ENCODE data around the gene CD300C.

The CD300C gene

GRCh38 chr17:74549343-74549742 is 3.4 kb upstream of the CD300C start:
- ATAC-seq (ENCODE audit: low read depth) (no peak), DNase-seq (ENCODE audit: low spot score in 2 of 2) (no peak)
- no peak overlapping the region for H3K27ac Mint-ChIP-seq
- no peaks in the 10 kb centered on the region for H3K9me3 Mint-ChIP-seq
- H3K4me1 Mint-ChIP-seq = peaks cover 10% of the 10 kb centered on the region
- no peaks in the 10 kb centered on the region for H3K36me3 Mint-ChIP-seq
- H3K27me3 Mint-ChIP-seq = peaks cover 9% of the 10 kb centered on the region
- no peak overlapping the region for H3K4me3 Mint-ChIP-seq

GRCh38 chr17:74547736-74548135 is 1.8 kb upstream of the CD300C start:
- ATAC-seq (ENCODE audit: low read depth) = no peak
- Mint-ChIP-seq H3K9me3 (no peaks in the 10 kb centered on the region), H3K27me3 (peaks cover 11% of the 10 kb centered on the region), H3K27ac (no peak overlapping the region), H3K4me3 (no peak overlapping the region), H3K36me3 (no peaks in the 10 kb centered on the region), H3K4me1 (peaks cover 10% of the 10 kb centered on the region)
- no peak for DNase-seq (ENCODE audit: low spot score in 2 of 2)

GRCh38 chr17:74547264-74547663 is 1.3 kb upstream of the CD300C start:
- Mint-ChIP-seq H3K4me1 (peaks cover 10% of the 10 kb centered on the region), H3K9me3 (no peaks in the 10 kb centered on the region), H3K27ac (no peak overlapping the region), H3K36me3 (no peaks in the 10 kb centered on the region), H3K27me3 (peaks cover 13% of the 10 kb centered on the region), H3K4me3 (no peak overlapping the region)
- no peak for DNase-seq (ENCODE audit: low spot score in 2 of 2)
- ATAC-seq (ENCODE audit: low read depth) = no peak

- Mint-ChIP-seq H3K27me3 (peaks cover 13% of the 10 kb centered on the region), H3K36me3 (no peaks in the 10 kb centered on the region), H3K4me1 (peaks cover 10% of the 10 kb centered on the region), H3K4me3 (no peak overlapping the region), H3K9me3 (no peaks in the 10 kb centered on the region), H3K27ac (no peak overlapping the region)
- no peak for DNase-seq (ENCODE audit: low spot score in 2 of 2)
- no peak for ATAC-seq (ENCODE audit: low read depth)
Observed at GRCh38 chr17:74546586-74546985, 671 bp upstream of the CD300C start.

GRCh38 chr17:74544991-74545842 is 698 bp downstream of the CD300C start:
- Mint-ChIP-seq H3K27me3 (peaks cover 10% of the 10 kb centered on the region), H3K4me3 (peak overlapping the region; percentile 1), H3K4me1 (peaks cover 8% of the 10 kb centered on the region), H3K9me3 (no peaks in the 10 kb centered on the region), H3K36me3 (no peaks in the 10 kb centered on the region), H3K27ac (no peak overlapping the region)
- ATAC-seq (ENCODE audit: low read depth) = no peak
- DNase-seq (ENCODE audit: low spot score in 2 of 2) = no peak

- ATAC-seq (ENCODE audit: low read depth) (no peak), DNase-seq (ENCODE audit: low spot score in 2 of 2) (no peak)
- Mint-ChIP-seq H3K4me1 (peaks cover 8% of the 10 kb centered on the region), H3K27me3 (peaks cover 10% of the 10 kb centered on the region), H3K27ac (no peak overlapping the region), H3K9me3 (no peaks in the 10 kb centered on the region), H3K36me3 (no peaks in the 10 kb centered on the region), H3K4me3 (no peak overlapping the region)
Observed at GRCh38 chr17:74543891-74544760, 1.8 kb downstream of the CD300C start.

- peaks cover 8% of the 10 kb centered on the region for H3K4me1 Mint-ChIP-seq
- ATAC-seq (ENCODE audit: low read depth) = no peak
- DNase-seq (ENCODE audit: low spot score in 2 of 2) = no peak
- H3K27ac Mint-ChIP-seq = no peak overlapping the region
- peaks cover 7% of the 10 kb centered on the region for H3K27me3 Mint-ChIP-seq
- no peaks in the 10 kb centered on the region for H3K36me3 Mint-ChIP-seq
- no peaks in the 10 kb centered on the region for H3K9me3 Mint-ChIP-seq
- H3K4me3 Mint-ChIP-seq = no peak overlapping the region
Observed at GRCh38 chr17:74543406-74543805, 2.5 kb downstream of the CD300C start.

- Mint-ChIP-seq H3K36me3 (no peaks in the 10 kb centered on the region), H3K9me3 (no peaks in the 10 kb centered on the region), H3K4me3 (no peak overlapping the region), H3K27me3 (peaks cover 7% of the 10 kb centered on the region), H3K27ac (no peak overlapping the region), H3K4me1 (peaks cover 8% of the 10 kb centered on the region)
- DNase-seq (ENCODE audit: low spot score in 2 of 2) (no peak), ATAC-seq (ENCODE audit: low read depth) (no peak)
Observed at GRCh38 chr17:74542727-74543383, 3.1 kb downstream of the CD300C start.

- H3K36me3 Mint-ChIP-seq = no peaks in the 10 kb centered on the region
- no peak overlapping the region for H3K27ac Mint-ChIP-seq
- H3K27me3 Mint-ChIP-seq = peaks cover 7% of the 10 kb centered on the region
- no peak for ATAC-seq (ENCODE audit: low read depth)
- no peak overlapping the region for H3K4me3 Mint-ChIP-seq
- H3K9me3 Mint-ChIP-seq = no peaks in the 10 kb centered on the region
- H3K4me1 Mint-ChIP-seq = peaks cover 8% of the 10 kb centered on the region
- DNase-seq (ENCODE audit: low spot score in 2 of 2) = no peak
Observed at GRCh38 chr17:74542166-74542565, 3.7 kb downstream of the CD300C start.

GRCh38 chr17:74541176-74542111 is 4.5 kb downstream of the CD300C start:
- Mint-ChIP-seq H3K36me3 (no peaks in the 10 kb centered on the region), H3K4me1 (peaks cover 7% of the 10 kb centered on the region), H3K9me3 (no peaks in the 10 kb centered on the region), H3K4me3 (no peak overlapping the region), H3K27ac (no peak overlapping the region), H3K27me3 (peaks cover 11% of the 10 kb centered on the region)
- ATAC-seq (ENCODE audit: low read depth) (no peak), DNase-seq (ENCODE audit: low spot score in 2 of 2) (no peak)

GRCh38 chr17:74539281-74539820 is 6.6 kb downstream of the CD300C start:
- Mint-ChIP-seq H3K27me3 (peaks cover 11% of the 10 kb centered on the region), H3K9me3 (no peaks in the 10 kb centered on the region), H3K36me3 (no peaks in the 10 kb centered on the region), H3K4me3 (no peak overlapping the region), H3K4me1 (no peaks in the 10 kb centered on the region), H3K27ac (no peak overlapping the region)
- DNase-seq (ENCODE audit: low spot score in 2 of 2) = no peak
- ATAC-seq (ENCODE audit: low read depth) = no peak

- no peak for ATAC-seq (ENCODE audit: low read depth)
- Mint-ChIP-seq H3K4me3 (no peak overlapping the region), H3K9me3 (no peaks in the 10 kb centered on the region), H3K27me3 (peaks cover 9% of the 10 kb centered on the region), H3K36me3 (no peaks in the 10 kb centered on the region), H3K27ac (no peak overlapping the region), H3K4me1 (peaks cover 9% of the 10 kb centered on the region)
- no peak for DNase-seq (ENCODE audit: low spot score in 2 of 2)
Observed at GRCh38 chr17:74536890-74537289, 9.0 kb downstream of the CD300C start.

- ATAC-seq (ENCODE audit: low read depth) = peak; percentile 25
- DNase-seq (ENCODE audit: low spot score in 2 of 2) = no peak
- no peaks in the 10 kb centered on the region for H3K36me3 Mint-ChIP-seq
- H3K9me3 Mint-ChIP-seq = no peaks in the 10 kb centered on the region
- H3K4me1 Mint-ChIP-seq = peaks cover 26% of the 10 kb centered on the region
- H3K27ac Mint-ChIP-seq = peak overlapping the region; percentile 11
- peak overlapping the region; percentile 49 for H3K4me3 Mint-ChIP-seq
- H3K27me3 Mint-ChIP-seq = peaks cover 12% of the 10 kb centered on the region
Observed at GRCh38 chr17:74532115-74532514, 13.8 kb downstream of the CD300C start.

All from memory B cell (primary cell).